CD4-positive, alpha-beta T cell treated with Interleukin-17A for 1 hour (primary cell): ENCODE results near the gene PPP1R1C.

Source experiments
- DNase-seq: peaks from one replicate; pipeline ENCODE4 v3.0.0-alpha.2; 2020

The PPP1R1C gene

GRCh38 chr2:181972431-181973170 is 13.1 kb upstream of the PPP1R1C start:
- DNase-seq: no peak

GRCh38 chr2:181973171-181973783 is 12.4 kb upstream of the PPP1R1C start:
- DNase-seq: no peak

GRCh38 chr2:181977661-181978350 is 7.8 kb upstream of the PPP1R1C start:
- DNase-seq: no peak

- no peak for DNase-seq
These were observed 7.1 kb upstream of the PPP1R1C start for GRCh38 chr2:181978351-181979150.

- no peak for DNase-seq
These were observed 1.6 kb upstream of the PPP1R1C start for GRCh38 chr2:181984060-181984459.

GRCh38 chr2:181984814-181985631 is 630 bp upstream of the PPP1R1C start:
- DNase-seq: no peak

GRCh38 chr2:181988154-181988924 is 2.7 kb downstream of the PPP1R1C start:
- DNase-seq: no peak

- DNase-seq: no peak
These were observed 3.4 kb downstream of the PPP1R1C start for GRCh38 chr2:181989099-181989498.

GRCh38 chr2:181991171-181991885 is 5.7 kb downstream of the PPP1R1C start:
- peak; percentile 9 for DNase-seq

GRCh38 chr2:181992776-181993175 is 7.1 kb downstream of the PPP1R1C start:
- DNase-seq: no peak

GRCh38 chr2:181995289-181995688 is 9.6 kb downstream of the PPP1R1C start:
- no peak for DNase-seq

GRCh38 chr2:181998041-181998835 is 12.6 kb downstream of the PPP1R1C start:
- no peak for DNase-seq

- DNase-seq: no peak
These were observed 13.4 kb downstream of the PPP1R1C start for GRCh38 chr2:181998891-181999654.

GRCh38 chr2:181999911-182000310 is 14.3 kb downstream of the PPP1R1C start:
- no peak for DNase-seq

- no peak for DNase-seq
These were observed 19.4 kb downstream of the PPP1R1C start for GRCh38 chr2:182004945-182005520.

- no peak for DNase-seq
These were observed 21.1 kb downstream of the PPP1R1C start for GRCh38 chr2:182006595-182007341.

GRCh38 chr2:182014284-182014683 is 28.6 kb downstream of the PPP1R1C start:
- no peak for DNase-seq
